Endodermal cell (in vitro differentiated cells): ENCODE data around the gene TRIM22. TPM values are rescaled to one million over a fixed set of nuclear protein-coding genes. Genes with fewer than 3 reads are reported as not detected.

ENCODE experiments used
- DNase-seq: peaks from one replicate; pipeline ENCODE4 v3.0.0-alpha.2; 2017
- H3K27ac ChIP-seq: 2 replicates; pipeline ENCODE4 v1.5.1; 2013; ENCODE audit warnings: mild to moderate bottlenecking, low read depth, low read length, moderate library complexity
- H3K27me3 ChIP-seq: 2 replicates; pipeline ENCODE4 v1.6.1; 2013; ENCODE audit warnings: mild to moderate bottlenecking, low read length, moderate library complexity; ENCODE audit not compliant: insufficient read depth, control insufficient read depth, poor library complexity, severe bottlenecking
- H3K36me3 ChIP-seq: 2 replicates; pipeline ENCODE4 v1.7.0; 2013; ENCODE audit warnings: mild to moderate bottlenecking, low read length, moderate library complexity; ENCODE audit not compliant: control insufficient read depth, insufficient read depth
- H3K4me1 ChIP-seq: one replicate; pipeline ENCODE4 v1.7.0; 2013; ENCODE audit warnings: low read length; ENCODE audit not compliant: control insufficient read depth, insufficient read depth
- H3K4me3 ChIP-seq: 2 replicates; pipeline ENCODE4 v1.5.1; 2013; ENCODE audit warnings: mild to moderate bottlenecking, low read length, moderate library complexity
- H3K9ac ChIP-seq: 2 replicates; pipeline ENCODE4 v1.6.1; 2013; ENCODE audit warnings: mild to moderate bottlenecking, low read length, moderate library complexity; ENCODE audit not compliant: poor library complexity, severe bottlenecking; ENCODE audit errors: extremely low read depth
- H3K9me3 ChIP-seq: 2 replicates; pipeline ENCODE4 v1.6.1; 2013; ENCODE audit warnings: mild to moderate bottlenecking, low read length, moderate library complexity; ENCODE audit not compliant: control insufficient read depth
- H3K27ac Mint-ChIP-seq: 2 replicates; pipeline ENCODE4 v1.8.0; 2020; ENCODE audit warnings: mixed read lengths
- H3K27me3 Mint-ChIP-seq: 2 replicates; pipeline ENCODE4 v1.8.0; 2021; ENCODE audit warnings: mild to moderate bottlenecking, mixed read lengths; ENCODE audit not compliant: insufficient read depth
- H3K36me3 Mint-ChIP-seq: 2 replicates; pipeline ENCODE4 v1.8.0; 2020; ENCODE audit warnings: low read depth, mixed read lengths
- H3K4me1 Mint-ChIP-seq: 2 replicates; pipeline ENCODE4 v1.8.0; 2020; ENCODE audit warnings: mixed read lengths
- H3K4me3 Mint-ChIP-seq: 2 replicates; pipeline ENCODE4 v1.8.0; 2020; ENCODE audit warnings: mild to moderate bottlenecking, moderate library complexity, mixed read lengths
- H3K9me3 Mint-ChIP-seq: 2 replicates; pipeline ENCODE4 v1.8.0; 2020; ENCODE audit warnings: mild to moderate bottlenecking, mixed read lengths
- WGBS, 2 experiments: methylation state at CpG; one replicate each; pipeline versions ENCODE4 v1.1.5 to v1.1.7; 2013; ENCODE audit warnings: missing lambda C conversion rate in 2 of 2, mixed read lengths in 1 of 2; ENCODE audit not compliant: insufficient coverage in 1 of 2, insufficient read length in 1 of 2; 5-methylcytosine and 5-hydroxymethylcytosine counted together
- total RNA-seq, 2 donors: library from RNA; stranded (reverse); fragmentation: NEBNext Ultra II Directional in 1 of 2; extraction: Animal tissue kit (Norgen Biotek cat#: 25700) in 1 of 2; gene quantifications; 2 replicates in 1 of 2; 3 replicates in 1 of 2; pipeline ENCODE4 v1.2.1, GENCODE V29; 2021
- TF ChIP-seq, protein P1 (sequence below): fragments of 200-600 bp; sonication (generic); conservative IDR thresholded peaks from 2 replicates; pipeline ENCODE4 v1.5.0; 2021; ENCODE audit warnings: antibody characterized with exemption, mild to moderate bottlenecking

The TRIM22 gene
- total RNA-seq, 2 donors from 2014 or later: 1.1 to 3.1 TPM

DNA sequence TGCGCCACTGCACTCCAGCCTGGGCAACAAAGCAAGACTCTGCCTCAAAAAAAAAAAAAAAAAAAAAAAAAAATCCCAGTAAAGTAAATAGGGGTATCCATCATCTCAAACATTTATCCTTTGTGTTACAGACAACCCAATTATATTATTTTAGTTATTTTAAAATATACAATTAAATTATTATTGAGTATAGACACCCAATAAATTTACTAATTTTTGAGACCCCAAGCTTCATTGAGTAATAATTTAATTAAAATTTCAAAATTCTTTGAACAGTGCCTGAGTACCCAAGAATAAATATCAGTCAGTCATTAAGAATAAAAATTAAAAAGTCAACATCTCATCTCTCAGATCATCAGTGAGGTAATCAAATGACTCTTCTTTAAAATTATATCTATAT, 64.4 kb downstream of the TRIM22 start, which contains the start of gene OR52N4:
OR52N4 (plus strand) TSS at position 301 of the 400 bp plus-strand sequence. CDS start 498 bp downstream, outside the sequence.
- Mint-ChIP-seq H3K4me3 (no peak within 1 kb of the TSS), H3K27me3 (no peaks in the 10 kb centered on the region), H3K27ac (no peak within 1 kb of the TSS), H3K36me3 (no peaks in the 10 kb centered on the region), H3K4me1 (no peaks in the 10 kb centered on the region), H3K9me3 (no peaks in the 10 kb centered on the region)
- Histone ChIP-seq H3K27ac (no peak within 1 kb of the TSS), H3K4me1 (no peaks in the 10 kb centered on the region), H3K36me3 (no peaks in the 10 kb centered on the region), H3K9me3 (no peaks in the 10 kb centered on the region), H3K4me3 (no peak within 1 kb of the TSS), H3K27me3 (no peaks in the 10 kb centered on the region), H3K9ac (no peak within 1 kb of the TSS)
- TF ChIP-seq, protein P1, sequence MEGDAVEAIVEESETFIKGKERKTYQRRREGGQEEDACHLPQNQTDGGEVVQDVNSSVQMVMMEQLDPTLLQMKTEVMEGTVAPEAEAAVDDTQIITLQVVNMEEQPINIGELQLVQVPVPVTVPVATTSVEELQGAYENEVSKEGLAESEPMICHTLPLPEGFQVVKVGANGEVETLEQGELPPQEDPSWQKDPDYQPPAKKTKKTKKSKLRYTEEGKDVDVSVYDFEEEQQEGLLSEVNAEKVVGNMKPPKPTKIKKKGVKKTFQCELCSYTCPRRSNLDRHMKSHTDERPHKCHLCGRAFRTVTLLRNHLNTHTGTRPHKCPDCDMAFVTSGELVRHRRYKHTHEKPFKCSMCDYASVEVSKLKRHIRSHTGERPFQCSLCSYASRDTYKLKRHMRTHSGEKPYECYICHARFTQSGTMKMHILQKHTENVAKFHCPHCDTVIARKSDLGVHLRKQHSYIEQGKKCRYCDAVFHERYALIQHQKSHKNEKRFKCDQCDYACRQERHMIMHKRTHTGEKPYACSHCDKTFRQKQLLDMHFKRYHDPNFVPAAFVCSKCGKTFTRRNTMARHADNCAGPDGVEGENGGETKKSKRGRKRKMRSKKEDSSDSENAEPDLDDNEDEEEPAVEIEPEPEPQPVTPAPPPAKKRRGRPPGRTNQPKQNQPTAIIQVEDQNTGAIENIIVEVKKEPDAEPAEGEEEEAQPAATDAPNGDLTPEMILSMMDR: no peak
- no peak for DNase-seq
- no CpG with 5 or more reads among the region's 1 CpG for WGBS, 2 experiments

Other genes with a start within 250 kb of the TRIM22 start
- gene OR51I1, start 248.3 kb upstream of the TRIM22 start, total RNA-seq: not detected
- gene OR51I2, start 240.5 kb upstream of the TRIM22 start, total RNA-seq: not detected
- gene OR52D1, start 201.1 kb upstream of the TRIM22 start, total RNA-seq: not detected
- under 1 TPM in 1 of 2 donors, not detected in 1; 0.24 TPM for gene UBQLN3, start 179.8 kb upstream of the TRIM22 start, total RNA-seq
- gene UBQLNL, start 173.1 kb upstream of the TRIM22 start, total RNA-seq: under 1 TPM; 0.20 to 0.26 TPM
- gene OR52H1, start 141.2 kb upstream of the TRIM22 start, total RNA-seq: not detected
- gene OR52B6, start 108.9 kb upstream of the TRIM22 start, total RNA-seq: not detected
- gene TRIM6, start 93.2 kb upstream of the TRIM22 start, total RNA-seq: 10 to 100 TPM; 17.4 to 26.1 TPM
- 1 to 10 TPM in 1 of 2 donors, under 1 TPM in 1; 0.68 to 1.2 TPM for gene TRIM34, start 64.8 kb upstream of the TRIM22 start, total RNA-seq
- gene TRIM5, start 4.7 kb upstream of the TRIM22 start, total RNA-seq: 10 to 100 TPM; 16.0 to 21.4 TPM
- gene OR56B1, start 46.7 kb downstream of the TRIM22 start, total RNA-seq: not detected
- gene OR52N4, start 64.5 kb downstream of the TRIM22 start, total RNA-seq: not detected
- gene OR52N5, start 93.6 kb downstream of the TRIM22 start, total RNA-seq: not detected
- gene OR52N1, start 101.5 kb downstream of the TRIM22 start, total RNA-seq: not detected
- gene OR52N2, start 119.1 kb downstream of the TRIM22 start, total RNA-seq: not detected
- gene OR52E6, start 152.1 kb downstream of the TRIM22 start, total RNA-seq: not detected
- gene OR52E8, start 167.9 kb downstream of the TRIM22 start, total RNA-seq: not detected
- not detected for gene OR52E4, start 190.8 kb downstream of the TRIM22 start, total RNA-seq
- not detected for gene OR52E5, start 203.4 kb downstream of the TRIM22 start, total RNA-seq